ENCODE data around the gene SHC2.
"Not testable (repeated sequence)": the region's sequence is repeated elsewhere in the genome, so short reads cannot be mapped to it uniquely, and the experiment has no call there.

Gene SHC2

GRCh38 chr19:444677-445210 lies 16.1 kb downstream of the SHC2 start:
- no peak for DNase-seq

- DNase-seq = no peak
Measured at GRCh38 chr19:443005-443404, 17.8 kb downstream of the SHC2 start.

- DNase-seq = no peak
Measured at GRCh38 chr19:442085-442484, 18.7 kb downstream of the SHC2 start.

GRCh38 chr19:441213-441836 lies 19.5 kb downstream of the SHC2 start:
- DNase-seq = no peak

- no peak for DNase-seq
Measured at GRCh38 chr19:440391-441212, 20.2 kb downstream of the SHC2 start.

GRCh38 chr19:439167-439900 lies 21.5 kb downstream of the SHC2 start:
- DNase-seq = no peak

GRCh38 chr19:438416-438958 lies 22.3 kb downstream of the SHC2 start:
- no peak for DNase-seq

GRCh38 chr19:437041-437440 lies 23.8 kb downstream of the SHC2 start:
- no peak for DNase-seq

- no peak for DNase-seq
Measured at GRCh38 chr19:436413-436950, 24.4 kb downstream of the SHC2 start.

- DNase-seq = no peak
Measured at GRCh38 chr19:435707-436412, 25.0 kb downstream of the SHC2 start.

- DNase-seq = no peak
Measured at GRCh38 chr19:435056-435706, 25.7 kb downstream of the SHC2 start.

GRCh38 chr19:434152-434960 lies 26.5 kb downstream of the SHC2 start:
- DNase-seq = no peak

- no peak for DNase-seq
Measured at GRCh38 chr19:430701-431100, 30.1 kb downstream of the SHC2 start.

GRCh38 chr19:428149-428548 lies 32.7 kb downstream of the SHC2 start:
- DNase-seq = no peak

- not testable (repeated sequence) for DNase-seq
Measured at GRCh38 chr19:427675-428074, 33.2 kb downstream of the SHC2 start.

GRCh38 chr19:426725-427445 lies 33.9 kb downstream of the SHC2 start:
- no peak for DNase-seq

- no peak for DNase-seq
Measured at GRCh38 chr19:425056-425455, 35.8 kb downstream of the SHC2 start.

- DNase-seq = no peak
Measured at GRCh38 chr19:424546-424945, 36.3 kb downstream of the SHC2 start.

- DNase-seq = no peak
Measured at GRCh38 chr19:423691-424466, 37.0 kb downstream of the SHC2 start.

GRCh38 chr19:422917-423226 lies 38.0 kb downstream of the SHC2 start:
- DNase-seq = not testable (repeated sequence)
